ENCODE measurements around the gene FOXO3.
"Not testable (repeated sequence)": the region's sequence is repeated elsewhere in the genome, so short reads cannot be mapped to it uniquely, and the experiment has no call there.

FOXO3 gene

DNA sequence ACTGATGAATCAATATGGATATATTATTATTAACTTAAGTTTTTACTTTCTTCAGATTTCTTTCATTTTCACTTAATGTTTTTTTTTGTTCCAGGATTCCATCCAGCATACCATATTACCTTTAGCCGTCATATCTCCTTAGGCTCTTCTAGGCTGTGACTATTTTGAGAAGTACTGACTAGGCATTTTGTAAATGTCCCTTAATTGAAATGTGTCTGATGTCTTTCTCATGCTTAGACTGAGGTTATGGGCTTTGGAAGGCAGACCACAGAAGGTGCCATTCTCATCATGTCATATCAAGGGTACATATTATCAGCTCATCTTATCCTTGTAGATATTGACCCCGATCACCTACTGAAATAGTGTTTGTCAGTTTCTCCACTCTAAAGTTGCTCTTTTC, 101.3 kb downstream of the FOXO3 start:
- no peak for DNase-seq (ENCODE audit: low read depth)

DNA sequence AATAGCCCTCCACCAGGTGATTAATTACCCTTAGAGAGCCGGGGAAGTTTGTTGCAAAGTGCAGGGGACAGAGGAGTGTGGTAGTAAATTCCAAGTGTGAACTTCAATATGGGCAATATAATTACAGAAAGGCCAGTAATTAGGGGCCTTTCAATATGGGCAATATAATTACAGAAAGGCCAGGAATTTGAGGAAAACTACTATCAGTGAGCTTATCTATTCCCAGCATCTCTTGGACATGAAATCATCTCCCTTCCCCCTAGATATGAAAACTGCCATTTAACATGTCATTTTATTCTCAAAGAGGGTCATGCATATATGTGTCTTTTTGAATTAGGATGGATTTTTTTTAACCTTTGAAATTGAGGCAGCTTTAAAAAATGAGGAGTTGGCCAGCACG, 102.0 kb downstream of the FOXO3 start:
- no peak for DNase-seq (ENCODE audit: low read depth)

DNA sequence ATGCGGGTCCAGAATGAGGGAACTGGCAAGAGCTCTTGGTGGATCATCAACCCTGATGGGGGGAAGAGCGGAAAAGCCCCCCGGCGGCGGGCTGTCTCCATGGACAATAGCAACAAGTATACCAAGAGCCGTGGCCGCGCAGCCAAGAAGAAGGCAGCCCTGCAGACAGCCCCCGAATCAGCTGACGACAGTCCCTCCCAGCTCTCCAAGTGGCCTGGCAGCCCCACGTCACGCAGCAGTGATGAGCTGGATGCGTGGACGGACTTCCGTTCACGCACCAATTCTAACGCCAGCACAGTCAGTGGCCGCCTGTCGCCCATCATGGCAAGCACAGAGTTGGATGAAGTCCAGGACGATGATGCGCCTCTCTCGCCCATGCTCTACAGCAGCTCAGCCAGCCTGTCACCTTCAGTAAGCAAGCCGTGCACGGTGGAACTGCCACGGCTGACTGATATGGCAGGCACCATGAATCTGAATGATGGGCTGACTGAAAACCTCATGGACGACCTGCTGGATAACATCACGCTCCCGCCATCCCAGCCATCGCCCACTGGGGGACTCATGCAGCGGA, 102.9 kb downstream of the FOXO3 start:
- DNase-seq (ENCODE audit: low read depth), result not testable (repeated sequence)

DNA sequence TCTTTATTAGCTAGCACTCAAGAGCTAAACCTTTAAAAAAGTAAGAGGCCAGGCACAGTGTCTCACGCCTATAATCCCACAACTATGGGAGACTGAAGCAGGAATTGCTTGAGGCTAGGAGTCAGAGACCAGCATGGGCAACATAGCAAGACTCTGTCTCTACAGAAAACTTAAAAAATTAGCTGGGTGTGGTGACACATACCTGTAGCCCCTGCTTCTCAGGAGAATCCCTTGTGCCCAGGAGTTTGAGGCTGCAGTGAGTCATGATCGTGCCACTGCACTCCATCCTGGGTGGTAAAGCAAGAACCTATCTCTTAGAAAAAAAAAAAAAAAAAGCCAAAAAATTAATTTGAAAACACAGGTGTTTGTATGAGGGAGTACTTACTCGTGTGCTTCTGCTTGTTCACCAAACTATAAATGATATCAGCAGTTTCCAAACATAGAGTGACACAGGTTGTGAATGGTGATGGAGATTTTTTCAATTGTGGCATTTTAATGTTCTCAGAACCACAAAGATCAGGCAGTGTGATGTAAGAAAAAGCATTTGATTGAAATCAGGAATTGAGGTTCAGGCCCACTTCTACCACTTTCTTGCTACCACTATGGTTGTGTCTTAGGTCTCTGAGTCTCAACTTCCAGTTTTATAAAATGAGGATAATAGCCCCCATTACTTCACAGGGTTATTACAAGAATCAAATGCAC, 104.9 kb downstream of the FOXO3 start:
- DNase-seq (ENCODE audit: low read depth), result no peak

DNA sequence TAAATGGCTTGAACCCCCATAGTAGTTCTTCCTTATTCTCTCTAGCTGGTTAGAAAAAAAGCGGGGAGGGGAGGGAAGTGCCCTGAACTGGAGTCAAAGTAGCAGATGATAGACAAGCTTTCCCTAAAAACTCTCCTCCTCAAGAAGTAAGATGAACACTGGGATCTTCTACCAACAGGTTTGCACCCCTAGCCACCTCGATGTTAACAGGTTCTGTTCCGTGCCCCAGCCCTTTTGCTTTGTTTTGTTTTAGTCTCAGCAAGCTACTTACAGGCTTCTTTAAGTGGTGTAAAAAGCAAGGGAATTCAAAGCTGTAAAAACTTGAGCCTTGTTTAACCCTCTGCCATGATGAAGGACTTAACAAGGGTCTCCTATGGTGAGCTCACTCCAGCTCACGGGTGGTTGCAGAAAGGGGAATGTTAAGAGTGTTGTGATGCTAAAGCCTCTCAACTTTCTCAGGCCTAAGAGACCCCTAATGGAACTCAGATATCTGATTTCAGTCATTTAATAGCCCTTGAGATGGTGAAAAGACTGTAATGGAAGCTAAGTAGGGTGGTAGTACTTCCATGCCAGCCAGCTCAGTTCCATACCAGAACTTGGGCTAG, 106.0 kb downstream of the FOXO3 start:
- no peak for DNase-seq (ENCODE audit: low read depth)

DNA sequence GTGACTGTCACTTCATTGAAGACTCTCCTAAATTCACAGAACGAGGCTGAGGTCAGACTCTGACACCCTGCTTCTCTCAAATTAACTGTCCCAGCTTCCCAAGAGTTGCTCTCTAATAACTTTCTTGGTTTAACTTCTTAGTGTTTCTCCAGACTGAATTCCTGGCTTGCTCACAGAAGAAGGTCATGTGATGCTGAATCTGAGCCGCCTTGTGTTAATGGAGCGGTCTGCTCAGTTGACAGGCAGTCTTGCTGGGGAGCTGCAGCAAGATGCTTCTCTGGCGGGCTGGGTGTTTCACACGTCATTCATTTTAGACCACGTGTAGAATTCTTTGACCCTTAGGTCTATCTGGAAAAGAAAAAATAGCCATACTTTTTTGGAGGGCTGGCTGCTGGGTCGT, 107.3 kb downstream of the FOXO3 start:
- DNase-seq (ENCODE audit: low read depth), result no peak

DNA sequence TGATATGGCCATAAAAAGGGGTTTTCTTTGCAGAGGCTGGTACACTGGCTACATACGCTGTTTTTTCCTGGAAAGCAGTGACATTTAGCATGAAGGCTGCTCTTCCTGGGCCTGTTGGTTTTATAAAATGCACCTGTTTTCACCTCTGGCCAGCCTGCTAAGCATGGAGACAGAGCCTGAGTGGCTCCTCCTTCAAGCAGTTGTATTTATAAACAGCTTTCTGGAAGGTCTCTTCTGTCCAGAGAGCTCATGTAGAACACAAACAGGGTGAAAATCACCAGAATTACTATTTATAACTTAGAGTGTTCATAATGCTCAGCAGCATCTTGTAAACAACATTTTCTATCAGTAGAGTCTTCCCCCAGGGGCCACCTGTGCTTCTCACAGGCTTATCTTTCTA, 109.0 kb downstream of the FOXO3 start:
- no peak for DNase-seq (ENCODE audit: low read depth)

DNA sequence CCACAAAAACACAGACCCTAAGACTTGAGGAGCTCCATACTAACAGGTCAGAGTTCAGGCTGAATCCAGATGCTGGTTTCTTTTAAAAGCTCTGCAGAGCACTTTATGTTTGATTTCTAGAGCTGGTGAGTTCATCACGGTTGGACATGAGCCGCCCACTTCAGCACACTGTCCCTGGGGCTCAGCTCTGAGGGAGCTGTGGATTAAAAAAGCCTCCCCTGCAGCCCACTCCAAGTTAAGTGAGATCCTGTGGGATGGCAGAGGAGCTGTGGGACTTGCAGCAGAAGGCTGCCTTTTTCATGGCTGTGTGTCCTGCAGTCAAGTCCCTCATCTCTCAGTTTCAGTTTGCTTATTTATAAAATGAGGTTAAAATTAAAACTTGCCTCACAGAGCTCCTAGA, 110.5 kb downstream of the FOXO3 start:
- DNase-seq (ENCODE audit: low read depth), result no peak

DNA sequence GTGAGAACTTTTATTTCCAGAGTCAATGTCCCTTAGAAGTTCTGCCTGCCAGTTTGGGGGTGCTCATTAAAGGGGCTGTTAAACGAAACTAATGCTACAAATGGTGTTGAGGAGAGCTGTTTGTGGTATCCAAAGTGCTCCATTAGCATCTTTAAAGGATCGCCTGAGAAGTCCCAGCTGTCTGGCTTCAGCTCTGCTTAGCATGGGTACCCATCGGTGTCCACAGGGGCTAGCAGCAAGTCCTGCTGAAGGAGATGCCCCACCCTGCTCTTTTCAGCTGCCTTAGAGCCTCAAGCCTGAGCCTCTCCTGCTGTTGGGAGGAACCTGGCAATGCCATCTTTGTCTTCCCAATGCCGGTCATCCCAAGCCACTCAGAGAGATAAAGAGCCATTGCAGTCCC, 111.1 kb downstream of the FOXO3 start:
- DNase-seq (ENCODE audit: low read depth), result no peak

DNA sequence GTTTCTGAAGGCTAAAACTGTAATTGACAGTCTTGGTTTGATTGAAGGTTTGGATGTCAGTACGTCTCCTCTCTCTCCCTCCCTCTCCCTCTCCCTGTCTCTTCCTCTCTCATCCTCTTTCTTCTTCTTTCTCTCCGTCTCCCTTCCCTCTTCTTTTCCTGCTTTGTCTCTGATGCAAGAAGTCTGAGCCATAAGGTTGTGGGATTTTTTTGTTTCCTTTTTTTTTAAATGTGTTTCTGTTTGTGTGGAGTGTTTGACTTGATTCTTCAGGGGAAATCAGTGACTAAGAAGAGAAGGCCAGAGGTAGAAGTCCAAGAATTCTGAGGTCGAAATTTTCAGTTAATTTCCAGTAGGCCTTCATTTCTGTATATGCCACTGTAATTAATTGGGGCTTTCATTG, 111.9 kb downstream of the FOXO3 start:
- DNase-seq (ENCODE audit: low read depth), result no peak

DNA sequence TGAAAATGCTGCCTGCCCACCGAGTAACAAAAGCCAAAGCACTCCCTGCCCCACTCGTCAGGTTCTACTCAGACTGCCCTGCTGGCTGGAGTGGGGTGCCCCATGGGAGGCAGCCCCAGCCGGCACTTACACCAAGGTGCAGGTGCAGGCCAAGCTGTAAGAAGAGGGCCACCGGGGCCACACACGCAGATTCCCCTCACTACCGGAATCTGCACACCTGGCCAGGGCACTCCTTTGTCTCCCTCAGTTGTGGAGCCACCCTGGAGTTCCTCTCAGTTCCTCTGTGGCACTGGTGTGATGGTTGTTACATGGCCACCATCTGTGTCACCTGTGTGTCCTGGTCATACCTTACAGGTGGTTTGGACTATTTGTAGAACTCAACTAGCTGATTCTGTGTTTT, 112.4 kb downstream of the FOXO3 start:
- DNase-seq (ENCODE audit: low read depth), result no peak

DNA sequence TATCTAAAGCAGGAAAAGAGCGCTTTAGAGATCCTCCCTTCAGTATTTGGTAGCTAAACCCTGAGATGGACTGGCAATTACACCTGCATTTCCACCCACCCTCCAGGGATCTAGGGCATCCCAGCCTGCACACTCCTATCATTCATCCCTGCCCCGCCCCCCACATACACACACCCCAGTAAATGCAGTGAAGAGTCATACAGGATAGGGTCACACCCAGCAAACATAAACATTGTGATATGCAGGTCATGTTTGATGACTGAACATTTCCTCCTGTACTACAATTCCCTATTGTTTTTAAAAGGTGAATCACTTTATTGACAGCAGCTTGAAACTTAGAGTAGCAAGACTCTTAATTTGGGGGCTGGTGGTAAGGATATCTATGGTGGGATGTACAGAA, 112.9 kb downstream of the FOXO3 start:
- DNase-seq (ENCODE audit: low read depth), result no peak

DNA sequence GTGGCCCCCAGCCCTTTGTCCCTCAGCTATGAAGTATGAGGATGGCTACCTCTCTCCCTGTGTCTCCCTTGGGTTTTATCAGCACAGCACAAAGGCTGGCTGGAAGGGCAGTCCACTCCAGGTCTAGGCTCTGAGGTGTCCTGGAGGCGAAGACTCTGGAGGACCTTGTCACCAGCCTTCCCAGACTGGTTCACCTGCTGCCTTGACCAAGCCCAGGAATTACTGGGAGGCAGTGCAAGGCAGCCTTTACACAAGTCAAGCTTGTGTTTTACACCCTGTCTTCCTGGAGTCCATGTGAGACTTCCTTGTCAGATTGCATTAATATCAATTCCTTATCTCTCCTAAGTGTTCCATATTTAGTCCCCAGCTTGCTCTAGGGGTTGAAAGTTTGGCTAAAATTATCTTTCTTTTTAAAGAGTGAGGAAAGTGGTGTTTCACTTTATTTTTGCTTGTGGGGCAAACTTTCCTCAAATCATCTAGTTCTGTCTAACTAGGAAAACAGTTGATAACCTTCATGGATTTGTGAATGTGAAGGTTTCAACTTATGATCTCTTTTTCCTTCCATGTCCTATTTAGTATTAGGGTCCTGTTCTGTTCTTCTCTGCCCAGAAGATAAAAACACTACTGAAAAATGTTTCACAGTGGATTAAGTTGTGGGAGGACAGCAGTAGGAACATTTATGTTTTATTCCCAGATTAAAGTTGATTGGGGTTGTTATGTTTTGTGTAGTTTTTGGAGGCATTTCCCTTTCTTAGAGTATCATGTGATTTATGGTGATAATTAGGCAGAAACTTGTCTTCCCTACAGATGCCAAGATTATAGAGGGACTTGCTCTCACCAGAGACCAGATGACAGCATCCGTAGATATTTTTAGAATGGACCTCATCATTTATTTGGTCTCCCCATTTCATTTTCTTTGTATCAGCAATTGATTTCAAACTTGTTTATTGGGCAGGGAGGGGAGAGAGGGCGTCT, 114.8 kb downstream of the FOXO3 start:
- DNase-seq (ENCODE audit: low read depth), result no peak

DNA sequence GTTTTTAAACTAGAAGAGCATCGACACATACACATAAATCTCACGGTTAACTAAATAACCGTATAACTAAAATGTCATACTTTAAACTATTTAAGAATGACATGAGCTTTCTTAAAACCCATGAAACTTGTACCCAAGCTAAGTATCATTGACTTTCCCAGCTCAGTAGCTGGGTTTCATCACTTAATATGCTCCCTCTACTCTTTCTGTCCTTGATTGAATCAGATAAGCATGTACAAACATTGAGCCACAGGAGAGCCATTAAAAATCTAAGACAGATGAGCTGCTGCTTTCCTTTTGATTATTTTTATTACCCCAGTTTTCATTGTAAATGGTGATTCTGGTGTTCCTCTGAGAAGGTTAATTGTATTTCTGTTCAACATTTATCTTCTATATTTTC, 115.8 kb downstream of the FOXO3 start:
- DNase-seq (ENCODE audit: low read depth), result no peak

DNA sequence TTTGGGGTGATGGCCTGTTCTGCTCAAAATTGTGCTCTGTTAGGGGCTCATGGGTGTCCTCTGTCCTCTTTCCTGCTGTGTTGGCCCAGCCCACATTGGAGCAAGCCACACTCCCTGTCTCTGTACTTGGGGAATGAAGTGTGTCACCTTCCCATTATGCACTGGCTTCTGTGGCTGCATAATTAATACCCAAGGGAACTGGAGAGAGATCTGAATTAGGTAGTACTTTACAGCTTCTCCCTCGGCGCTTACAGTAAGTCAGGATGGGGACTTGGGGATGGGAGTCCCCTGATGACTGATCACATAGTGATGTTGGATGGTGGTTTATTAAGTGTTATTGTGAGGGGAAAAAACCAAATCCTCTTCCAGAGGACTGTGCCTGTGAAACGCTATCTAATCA, 116.6 kb downstream of the FOXO3 start:
- no peak for DNase-seq (ENCODE audit: low read depth)

DNA sequence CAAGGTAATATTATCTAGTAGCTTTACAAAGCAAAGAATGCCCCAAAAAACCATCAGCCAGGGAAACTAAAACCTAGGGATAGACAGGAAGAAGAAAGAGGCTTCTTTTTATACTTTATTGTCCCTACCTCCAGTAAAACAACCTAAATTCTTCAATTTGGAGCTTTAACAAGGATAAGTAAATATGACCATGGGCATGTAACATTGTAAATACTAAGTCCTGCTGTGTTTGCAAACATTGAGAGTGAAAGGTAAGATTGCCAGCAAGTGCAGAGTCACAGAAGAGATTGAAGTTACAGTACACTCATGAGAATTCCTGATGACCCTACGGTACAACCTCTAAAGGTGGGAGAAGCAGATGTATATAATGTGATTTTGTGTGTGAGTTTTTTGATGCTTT, 117.2 kb downstream of the FOXO3 start:
- DNase-seq (ENCODE audit: low read depth), result no peak

DNA sequence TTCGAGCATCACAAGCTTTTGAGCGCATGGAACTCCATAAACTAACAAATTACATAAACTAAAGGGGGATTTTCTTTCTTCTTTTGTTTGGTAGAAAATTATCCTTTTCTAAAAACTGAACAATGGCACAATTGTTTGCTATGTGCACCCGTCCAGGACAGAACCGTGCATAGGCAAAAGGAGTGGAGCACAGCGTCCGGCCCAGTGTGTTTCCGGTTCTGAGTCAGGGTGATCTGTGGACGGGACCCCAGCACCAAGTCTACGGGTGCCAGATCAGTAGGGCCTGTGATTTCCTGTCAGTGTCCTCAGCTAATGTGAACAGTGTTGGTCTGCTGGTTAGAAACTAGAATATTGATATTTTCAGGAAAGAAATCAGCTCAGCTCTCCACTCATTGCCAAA, 119.6 kb downstream of the FOXO3 start:
- not testable (repeated sequence) for DNase-seq (ENCODE audit: low read depth)

DNA sequence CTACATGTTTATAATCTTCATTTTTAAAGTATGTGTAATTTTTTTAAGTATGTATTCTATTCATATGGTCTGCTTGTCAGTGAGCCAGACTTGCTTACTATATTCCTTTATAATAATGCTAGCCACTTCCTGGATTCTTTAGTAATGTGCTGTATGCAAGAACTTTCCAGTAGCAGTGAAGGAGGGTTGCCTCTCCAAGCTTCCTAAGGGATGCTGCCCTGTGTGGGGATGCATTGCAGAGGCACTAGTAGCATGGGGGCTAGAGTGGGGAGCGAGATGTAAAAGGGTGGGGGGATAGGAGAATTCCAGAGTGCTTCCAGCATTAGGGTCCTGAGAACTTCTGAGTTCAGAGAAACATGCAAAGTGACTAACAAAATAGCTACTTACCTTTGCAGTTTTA, 121.0 kb downstream of the FOXO3 start:
- not testable (repeated sequence) for DNase-seq (ENCODE audit: low read depth)

DNA sequence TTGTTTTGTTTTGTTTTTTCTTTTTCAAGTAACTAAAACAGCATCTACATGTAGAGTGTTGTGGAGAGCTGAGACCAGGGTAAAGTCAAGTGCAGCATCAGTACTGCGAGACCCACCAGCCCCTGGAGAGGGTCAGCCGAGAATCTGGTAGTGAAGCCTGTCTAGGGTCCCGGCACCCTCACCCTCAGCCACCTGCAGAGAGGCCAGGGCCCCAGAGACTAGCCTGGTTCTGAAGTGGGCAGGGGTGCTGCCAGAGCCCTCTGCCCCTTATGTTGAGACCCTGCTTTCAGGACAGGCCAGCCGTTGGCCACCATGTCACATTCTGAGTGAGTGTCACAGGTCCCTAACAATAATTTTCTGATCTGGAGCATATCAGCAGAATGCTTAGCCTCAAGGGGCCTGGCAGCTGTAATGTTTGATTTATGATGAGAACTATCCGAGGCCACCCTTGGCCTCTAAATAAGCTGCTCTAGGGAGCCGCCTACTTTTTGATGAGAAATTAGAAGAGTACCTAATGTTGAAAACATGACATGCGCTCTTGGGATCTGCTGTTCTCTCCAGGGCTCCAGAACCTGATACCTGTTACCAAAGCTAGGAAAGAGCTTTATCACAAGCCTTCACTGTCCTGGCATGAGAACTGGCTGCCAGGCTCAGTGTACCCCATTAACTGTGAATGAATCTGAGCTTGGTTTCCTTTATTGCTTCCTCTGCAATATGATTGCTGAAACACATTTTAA, 121.8 kb downstream of the FOXO3 start:
- not testable (repeated sequence) for DNase-seq (ENCODE audit: low read depth)

DNA sequence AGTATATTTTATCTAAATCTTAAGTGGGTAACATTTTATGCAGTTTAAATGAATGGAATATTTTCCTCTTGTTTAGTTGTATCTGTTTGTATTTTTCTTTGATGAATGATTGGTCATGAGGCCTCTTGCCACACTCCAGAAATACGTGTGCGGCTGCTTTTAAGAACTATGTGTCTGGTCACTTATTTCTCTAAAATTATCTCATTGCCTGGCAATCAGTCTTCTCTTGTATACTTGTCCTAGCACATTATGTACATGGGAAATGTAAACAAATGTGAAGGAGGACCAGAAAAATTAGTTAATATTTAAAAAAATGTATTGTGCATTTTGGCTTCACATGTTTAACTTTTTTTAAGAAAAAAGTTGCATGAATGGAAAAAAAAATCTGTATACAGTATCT, 123.3 kb downstream of the FOXO3 start:
- not testable (repeated sequence) for DNase-seq (ENCODE audit: low read depth)

DNA sequence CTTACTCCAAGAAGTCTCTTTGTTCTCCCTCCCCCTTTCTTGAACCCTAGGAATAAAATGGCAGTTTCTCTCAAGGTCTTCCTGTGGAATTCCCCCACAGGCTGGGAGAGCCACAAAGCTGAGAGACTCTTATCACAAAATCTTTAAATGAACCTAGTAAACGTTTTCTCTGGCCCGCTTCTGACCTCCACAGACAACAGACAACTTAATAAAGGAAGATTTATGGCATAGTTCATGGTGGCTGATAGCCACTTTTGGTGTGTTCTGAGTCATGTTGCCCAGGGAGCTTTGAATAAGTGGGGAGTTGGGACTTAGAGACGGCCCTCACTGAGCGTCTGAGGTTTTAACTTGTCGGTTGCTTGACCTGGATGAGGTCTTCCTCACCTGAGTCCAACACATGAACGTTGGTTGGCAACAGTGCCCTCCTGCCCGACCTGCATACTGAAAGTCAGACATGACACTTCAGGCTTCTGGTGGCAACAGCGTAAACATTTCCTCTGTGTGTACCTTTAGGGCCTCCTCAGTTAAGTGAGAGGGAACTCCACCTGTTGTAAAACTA, 124.1 kb downstream of the FOXO3 start:
- no peak for DNase-seq (ENCODE audit: low read depth)

DNA sequence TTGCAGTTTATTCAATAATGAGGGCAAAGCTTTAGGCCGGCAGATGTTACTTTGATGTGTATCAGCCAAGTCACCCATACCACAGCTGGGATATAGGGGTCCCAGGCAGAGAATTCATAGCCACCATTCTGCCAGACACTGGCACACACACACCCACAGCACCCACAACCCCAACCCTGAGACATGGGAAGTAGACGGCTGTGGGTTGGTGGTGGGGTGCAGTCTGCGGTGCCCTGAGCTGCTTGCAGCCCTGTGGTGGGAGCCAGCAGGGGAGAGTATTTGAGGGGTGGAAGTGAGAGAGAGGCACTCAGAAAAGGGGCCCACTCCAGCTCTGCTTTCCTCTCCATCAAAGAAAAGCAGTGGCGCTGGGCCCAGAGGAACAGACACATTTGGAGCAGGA, 125.3 kb downstream of the FOXO3 start:
- DNase-seq (ENCODE audit: low read depth), result no peak
